Mesodermal cell (in vitro differentiated cells): ENCODE data around the gene F2RL1.
"Not testable (repeated sequence)": the region's sequence is repeated elsewhere in the genome, so short reads cannot be mapped to it uniquely, and the experiment has no call there.

Source experiments
- H3K27ac ChIP-seq: 2 replicates; pipeline ENCODE4 v1.7.0; 2013; ENCODE audit warnings: mild to moderate bottlenecking, low read depth, low read length, moderate library complexity; ENCODE audit not compliant: severe bottlenecking
- H3K36me3 ChIP-seq: 2 replicates; pipeline ENCODE4 v1.7.1; 2013; ENCODE audit warnings: mild to moderate bottlenecking, low read length, moderate library complexity; ENCODE audit not compliant: control insufficient read depth, insufficient read depth
- H3K4me1 ChIP-seq: one replicate; pipeline ENCODE4 v1.7.1; 2013; ENCODE audit warnings: mild to moderate bottlenecking, low read length; ENCODE audit not compliant: insufficient read depth, control insufficient read depth, poor library complexity, severe bottlenecking
- H3K4me3 ChIP-seq: 2 replicates; pipeline ENCODE4 v1.7.0; 2013; ENCODE audit warnings: low read length, control low read depth, mild to moderate bottlenecking; ENCODE audit not compliant: insufficient read depth, poor library complexity, severe bottlenecking; ENCODE audit errors: extremely low read depth
- H3K9me3 ChIP-seq: 2 replicates; pipeline ENCODE4 v1.7.1; 2013; ENCODE audit warnings: mild to moderate bottlenecking, low read length, moderate library complexity; ENCODE audit not compliant: control insufficient read depth
- WGBS, 2 experiments: methylation state at CpG; one replicate each; pipeline ENCODE4 v1.1.5; 2013; ENCODE audit warnings: missing lambda C conversion rate in 2 of 2; ENCODE audit not compliant: insufficient coverage in 2 of 2; 5-methylcytosine and 5-hydroxymethylcytosine counted together

F2RL1 gene

DNA sequence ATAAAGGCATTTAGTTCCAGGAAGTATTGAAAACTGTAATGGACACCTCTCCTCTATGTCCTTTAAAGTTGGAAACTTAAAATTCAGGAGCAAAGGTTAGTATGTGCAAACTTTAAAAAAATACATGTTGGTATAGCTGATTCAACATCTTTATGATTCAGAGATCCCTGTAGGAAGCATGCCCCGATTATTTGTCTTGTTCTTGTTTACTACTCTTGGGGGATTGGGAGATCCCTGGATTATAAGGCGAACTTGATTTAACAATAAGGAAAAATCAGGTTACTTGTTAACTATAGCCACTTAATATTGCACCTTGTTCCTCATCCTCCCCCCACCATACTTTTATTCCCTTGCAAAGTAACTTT is 1.7 kb downstream of the F2RL1 start:
- H3K9me3 ChIP-seq = no peaks in the 10 kb centered on the region
- H3K4me1 ChIP-seq = peaks cover 17% of the 10 kb centered on the region
- peaks cover 39% of the 10 kb centered on the region for H3K36me3 ChIP-seq
- 0 to 40% methylated on average over 1 of the region's 2 CpGs for WGBS, 2 experiments
- H3K4me3 ChIP-seq = peak overlapping the region; percentile 96
- no peak overlapping the region for H3K27ac ChIP-seq

GRCh38 chr5:76821136-76821535 is 2.3 kb downstream of the F2RL1 start:
- WGBS, 2 experiments = 60% methylated on average over 2 of the region's 4 CpGs; no CpG with 5 or more reads in 1 of the 2 experiments
- Histone ChIP-seq H3K4me3 (peak overlapping the region; percentile 96), H3K4me1 (peaks cover 15% of the 10 kb centered on the region), H3K27ac (no peak overlapping the region), H3K9me3 (no peaks in the 10 kb centered on the region), H3K36me3 (peaks cover 44% of the 10 kb centered on the region)

DNA sequence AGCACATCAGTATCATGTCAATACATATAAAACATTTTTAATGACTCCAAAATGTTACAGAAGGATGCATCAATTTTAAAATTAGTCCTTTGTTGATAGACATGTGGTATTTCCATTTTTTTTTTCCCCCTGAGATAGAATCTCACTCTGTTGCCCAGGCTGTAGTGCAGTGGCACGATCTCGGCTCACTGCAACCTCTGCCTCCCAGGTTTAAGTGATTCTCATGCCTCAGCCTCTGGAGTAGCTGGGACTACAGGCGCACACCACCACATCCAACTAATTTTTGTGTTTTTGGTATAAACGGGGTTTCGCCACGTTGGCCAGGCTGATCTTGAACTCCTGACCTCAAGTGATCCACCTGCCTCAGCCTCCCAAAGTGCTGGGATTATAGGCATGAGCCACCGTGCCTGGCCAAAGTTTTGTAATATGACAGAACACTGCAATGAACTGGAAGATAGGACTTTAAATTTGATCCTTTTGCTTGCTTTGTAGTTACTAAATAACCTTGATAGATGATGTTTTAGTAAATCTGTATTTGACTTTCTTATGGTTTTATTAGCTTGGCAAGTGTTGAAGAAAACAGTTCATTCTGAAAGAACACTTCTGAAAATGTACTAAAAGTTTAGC is 3.4 kb downstream of the F2RL1 start:
- WGBS, 2 experiments = 86 to 94% methylated on average over 3 to 6 of the region's 7 CpGs
- H3K4me3 ChIP-seq = peak overlapping the region; percentile 96
- H3K4me1 ChIP-seq = peaks cover 15% of the 10 kb centered on the region
- not testable (repeated sequence) for H3K27ac ChIP-seq, H3K9me3 ChIP-seq
- H3K36me3 ChIP-seq = peaks cover 50% of the 10 kb centered on the region

- H3K27ac ChIP-seq, H3K4me3 ChIP-seq, H3K9me3 ChIP-seq: not testable (repeated sequence)
- H3K36me3 ChIP-seq = peaks cover 79% of the 10 kb centered on the region
- H3K4me1 ChIP-seq = peaks cover 19% of the 10 kb centered on the region
These were observed 7.6 kb downstream of the F2RL1 start for GRCh38 chr5:76826416-76826815.

GRCh38 chr5:76831110-76831452 is 12.3 kb downstream of the F2RL1 start:
- no peak overlapping the region for H3K4me3 ChIP-seq
- H3K36me3 ChIP-seq = peaks cover 82% of the 10 kb centered on the region
- H3K4me1 ChIP-seq = peaks cover 11% of the 10 kb centered on the region
- H3K9me3 ChIP-seq = no peaks in the 10 kb centered on the region
- 35 to 75% methylated on average over 1 of the region's 2 CpGs for WGBS, 2 experiments
- peak overlapping the region; percentile 59 for H3K27ac ChIP-seq

DNA sequence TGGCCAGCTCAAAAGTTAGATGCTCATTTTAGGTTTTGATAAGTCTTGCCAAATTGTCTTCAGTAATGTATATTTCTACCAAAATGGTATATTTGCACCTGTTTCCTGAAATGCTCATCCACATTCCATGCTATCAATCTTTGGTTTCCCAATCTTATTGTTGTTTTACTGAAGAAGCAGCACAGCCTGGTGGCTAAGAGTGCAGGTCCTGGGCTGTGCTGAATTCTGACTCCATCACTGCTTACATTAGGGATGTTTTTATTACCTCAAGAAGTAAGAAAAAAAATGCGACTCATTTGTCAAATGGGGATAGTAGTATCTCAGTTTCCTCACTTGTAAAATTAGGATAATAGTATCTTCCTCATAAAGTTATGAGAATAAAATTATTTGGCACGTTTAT is 17.4 kb downstream of the F2RL1 start:
- no CpG with 5 or more reads among the region's 2 CpGs for WGBS, 2 experiments
- Histone ChIP-seq H3K27ac (no peak overlapping the region), H3K9me3 (no peaks in the 10 kb centered on the region), H3K4me1 (peaks cover 27% of the 10 kb centered on the region), H3K36me3 (peaks cover 62% of the 10 kb centered on the region), H3K4me3 (no peak overlapping the region)

DNA sequence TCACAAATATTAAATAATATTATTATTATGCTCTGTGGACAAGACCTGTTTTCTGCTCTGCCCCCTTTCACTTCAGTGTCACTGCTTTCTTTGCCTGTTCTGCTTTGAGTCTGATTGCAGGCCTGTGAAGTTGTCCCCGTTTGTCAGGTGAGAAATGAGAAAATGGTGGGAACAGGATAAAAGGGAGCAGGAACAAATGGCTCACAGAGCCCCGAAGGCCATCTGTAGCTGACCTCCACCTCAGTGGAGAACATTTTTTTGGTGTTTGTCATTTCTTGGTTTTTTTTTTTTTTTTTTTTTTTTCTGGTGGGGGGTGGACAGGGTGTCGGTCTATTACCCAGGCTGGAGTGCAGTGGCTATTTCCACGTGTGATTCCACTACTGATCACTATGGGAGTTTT is 17.8 kb downstream of the F2RL1 start:
- 83 to 95% methylated on average over 2 of the region's 4 CpGs for WGBS, 2 experiments

GRCh38 chr5:76838481-76839261 is 19.8 kb downstream of the F2RL1 start:
- H3K4me3 ChIP-seq = no peak overlapping the region
- H3K4me1 ChIP-seq = peaks cover 27% of the 10 kb centered on the region
- no peaks in the 10 kb centered on the region for H3K9me3 ChIP-seq
- WGBS, 2 experiments = 67 to 85% methylated on average over 4 to 7 of the region's 7 CpGs
- peaks cover 39% of the 10 kb centered on the region for H3K36me3 ChIP-seq
- H3K27ac ChIP-seq = peak overlapping the region; percentile 67

More for the DNA sequence above, 17.8 kb downstream of the F2RL1 start:
- H3K36me3 ChIP-seq = peaks cover 58% of the 10 kb centered on the region
- H3K4me3 ChIP-seq = no peak overlapping the region
- H3K27ac ChIP-seq = no peak overlapping the region
- H3K4me1 ChIP-seq = peaks cover 27% of the 10 kb centered on the region
- H3K9me3 ChIP-seq = no peaks in the 10 kb centered on the region

DNA sequence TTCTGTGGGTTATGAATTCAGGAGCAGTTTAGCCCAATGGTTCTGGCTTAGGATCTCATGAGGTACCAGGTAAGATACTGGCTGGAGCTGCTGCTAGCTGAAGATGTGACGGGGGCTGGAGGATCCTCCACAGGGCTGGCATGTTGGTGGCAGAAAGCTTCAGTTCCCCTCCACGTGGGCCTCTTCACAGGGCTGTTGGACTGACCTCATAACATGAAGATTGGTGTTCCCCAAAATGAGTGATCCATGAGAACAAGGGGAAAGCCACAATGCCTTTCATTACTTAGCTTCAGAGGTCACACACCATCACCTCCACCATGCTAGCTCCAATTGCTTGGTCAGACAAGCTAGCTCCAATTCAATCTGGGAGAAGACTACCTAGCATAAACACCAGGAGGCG is 22.5 kb downstream of the F2RL1 start:
- Histone ChIP-seq H3K9me3 (no peaks in the 10 kb centered on the region), H3K4me1 (peaks cover 21% of the 10 kb centered on the region), H3K4me3 (no peak overlapping the region), H3K36me3 (peaks cover 13% of the 10 kb centered on the region), H3K27ac (no peak overlapping the region)
- 95% methylated on average over 2 of the region's 3 CpGs for WGBS, 2 experiments

- WGBS, 2 experiments = 97 to 100% methylated on average over 3 of the region's 3 CpGs
These were observed 27.1 kb downstream of the F2RL1 start for GRCh38 chr5:76845890-76846289.

More at GRCh38 chr5:76845890-76846289, 27.1 kb downstream of the F2RL1 start:
- Histone ChIP-seq H3K4me3 (no peak overlapping the region), H3K27ac (no peak overlapping the region), H3K36me3 (no peaks in the 10 kb centered on the region), H3K4me1 (peaks cover 7% of the 10 kb centered on the region), H3K9me3 (no peaks in the 10 kb centered on the region)
